OCI-LY3 (cell line): ENCODE results near the gene ASF1B.
A peak's percentile ranks its signal among the peaks of the same experiment; 100 is the strongest.

Source experiments
- H2AFZ ChIP-seq: fragments of 200-600, 300-600 bp; shearing (Covaris generic); 2 replicates; pipeline ENCODE4 v1.6.0; 2014; ENCODE audit warnings: antibody characterized with exemption, low read depth, low read length
- H3K27ac ChIP-seq: fragments of 200-600, 300-600 bp; sonication (generic); 2 replicates; pipeline ENCODE4 v1.5.1; 2014; ENCODE audit warnings: mild to moderate bottlenecking, low read length, moderate library complexity, mixed read lengths
- H3K27me3 ChIP-seq: fragments of 200-600, 300-600 bp; sonication (generic); 2 replicates; pipeline ENCODE4 v1.6.1; 2014; ENCODE audit warnings: low read depth, low read length, mixed read lengths
- H3K36me3 ChIP-seq: fragments of 200-600, 300-600 bp; sonication (generic); replicated peaks from 2 replicates; pipeline ENCODE3; 2014; ENCODE audit warnings: low read depth, low read length, mixed read lengths
- H3K4me1 ChIP-seq: fragments of 300-600, 200-600 bp; sonication (generic); 2 replicates; pipeline ENCODE4 v1.6.1; 2014; ENCODE audit warnings: low read length, mixed read lengths
- H3K4me2 ChIP-seq: fragments of 200-600, 300-600 bp; sonication (generic); 2 replicates; pipeline ENCODE4 v1.6.1; 2014; ENCODE audit warnings: low read length, mixed read lengths
- H3K4me3 ChIP-seq: fragments of 300-600, 200-600 bp; sonication (generic); 2 replicates; pipeline ENCODE4 v1.5.1; 2014; ENCODE audit warnings: antibody characterized with exemption, mild to moderate bottlenecking, low read length, moderate library complexity
- H3K79me2 ChIP-seq: fragments of 300-600, 200-600 bp; shearing (Covaris generic); 2 replicates; pipeline ENCODE4 v1.6.1; 2014; ENCODE audit warnings: mild to moderate bottlenecking, low read length, mixed read lengths
- H3K9ac ChIP-seq: fragments of 300-600, 200-600 bp; shearing (Covaris generic); 2 replicates; pipeline ENCODE4 v1.6.0; 2014; ENCODE audit warnings: mild to moderate bottlenecking, low read length, moderate library complexity
- H3K9me3 ChIP-seq: fragments of 200-600, 300-600 bp; shearing (Covaris generic); 2 replicates; pipeline ENCODE4 v1.6.1; 2014; ENCODE audit warnings: low read length, mixed read lengths; ENCODE audit not compliant: insufficient read depth
- H4K20me1 ChIP-seq: fragments of 200-600, 300-600 bp; sonication (generic); 2 replicates; pipeline ENCODE4 v1.6.1; 2016; ENCODE audit warnings: low read length, mixed read lengths; ENCODE audit not compliant: insufficient read depth
- CTCF ChIP-seq: fragments of 200-600, 300-600 bp; sonication (generic); IDR thresholded peaks from 2 replicates; pipeline ENCODE4 v1.5.1; 2014; ENCODE audit warnings: antibody characterized with exemption, low read length, low read depth
- EZH2phosphoT487 ChIP-seq: fragments of 200-600 bp; shearing (Covaris generic); IDR thresholded peaks from 2 replicates; pipeline ENCODE4 v1.6.1; 2018; ENCODE audit warnings: antibody characterized with exemption, mixed run types, low read depth

The ASF1B gene

GRCh38 chr19:14102756-14103155 is 33.6 kb downstream of the ASF1B start:
- Histone ChIP-seq H3K79me2 (no peaks in the 10 kb centered on the region), H2AFZ (no peak overlapping the region), H3K4me3 (no peak overlapping the region), H3K4me1 (no peaks in the 10 kb centered on the region), H3K9ac (no peak overlapping the region), H3K4me2 (no peak overlapping the region), H3K27me3 (no peaks in the 10 kb centered on the region), H3K9me3 (no peaks in the 10 kb centered on the region), H3K27ac (no peak overlapping the region), H3K36me3 (peaks cover 12% of the 10 kb centered on the region), H4K20me1 (no peaks in the 10 kb centered on the region)
- TF ChIP-seq CTCF (no peak), EZH2phosphoT487 (no peak)

GRCh38 chr19:14102102-14102696 is 34.2 kb downstream of the ASF1B start:
- Histone ChIP-seq H4K20me1 (no peaks in the 10 kb centered on the region), H3K27me3 (no peaks in the 10 kb centered on the region), H3K79me2 (no peaks in the 10 kb centered on the region), H3K4me2 (no peak overlapping the region), H3K9me3 (no peaks in the 10 kb centered on the region), H3K27ac (no peak overlapping the region), H3K4me1 (no peaks in the 10 kb centered on the region), H3K9ac (no peak overlapping the region), H3K36me3 (peaks cover 12% of the 10 kb centered on the region), H2AFZ (no peak overlapping the region), H3K4me3 (no peak overlapping the region)
- TF ChIP-seq EZH2phosphoT487 (no peak), CTCF (no peak)

GRCh38 chr19:14101003-14101545 is 35.3 kb downstream of the ASF1B start:
- H3K36me3 ChIP-seq = peaks cover 12% of the 10 kb centered on the region
- no peak overlapping the region for H3K9ac ChIP-seq
- H4K20me1 ChIP-seq = no peaks in the 10 kb centered on the region
- H3K27ac ChIP-seq = no peak overlapping the region
- H3K79me2 ChIP-seq = no peaks in the 10 kb centered on the region
- no peaks in the 10 kb centered on the region for H3K27me3 ChIP-seq
- no peak overlapping the region for H2AFZ ChIP-seq
- no peaks in the 10 kb centered on the region for H3K4me1 ChIP-seq
- no peaks in the 10 kb centered on the region for H3K9me3 ChIP-seq
- no peak overlapping the region for H3K4me2 ChIP-seq
- no peak overlapping the region for H3K4me3 ChIP-seq
- no peak for TF ChIP-seq EZH2phosphoT487
- no peak for TF ChIP-seq CTCF

GRCh38 chr19:14097532-14098151 is 38.7 kb downstream of the ASF1B start:
- Histone ChIP-seq H3K4me3 (no peak overlapping the region), H3K9me3 (peaks cover 7% of the 10 kb centered on the region; the same call in 1 of the 2 replicates), H3K9ac (no peak overlapping the region), H2AFZ (no peak overlapping the region), H3K36me3 (peaks cover 18% of the 10 kb centered on the region), H4K20me1 (no peaks in the 10 kb centered on the region), H3K4me1 (no peaks in the 10 kb centered on the region), H3K4me2 (no peak overlapping the region), H3K27ac (no peak overlapping the region), H3K27me3 (no peaks in the 10 kb centered on the region), H3K79me2 (no peaks in the 10 kb centered on the region)
- TF ChIP-seq EZH2phosphoT487 (no peak), CTCF (0 out of 2 replicates have a peak, but pooled peaks have one; percentile 7)
